GM23248 (cell line): ENCODE results near the gene TMEM252. TPM values are rescaled to one million over a fixed set of nuclear protein-coding genes. Genes with fewer than 3 reads are reported as not detected.

Experiments
- DNase-seq: peaks from one replicate; pipeline ENCODE4 v3.0.0-alpha.2; 2015
- H2AFZ ChIP-seq: fragments of 200-600 bp; sonication (generic); 2 replicates; pipeline ENCODE4 v1.6.1; 2016; ENCODE audit warnings: antibody characterized with exemption
- H3F3A ChIP-seq: fragments of 200-600 bp; sonication (generic); 2 replicates; pipeline ENCODE4 v1.6.1; 2016; ENCODE audit warnings: mild to moderate bottlenecking, antibody characterized with exemption, mixed run types; ENCODE audit not compliant: insufficient read depth
- H3K27ac ChIP-seq: fragments of 200-600 bp; sonication (generic); 2 replicates; pipeline ENCODE4 v1.5.1; 2016; ENCODE audit warnings: mild to moderate bottlenecking
- H3K27me3 ChIP-seq: fragments of 200-600 bp; sonication (generic); replicated peaks from 2 replicates; pipeline ENCODE4 v1.6.1; 2016; ENCODE audit warnings: mild to moderate bottlenecking; ENCODE audit not compliant: insufficient read depth
- H3K36me3 ChIP-seq: fragments of 200-600 bp; sonication (generic); 2 replicates; pipeline ENCODE4 v1.6.1; 2016; ENCODE audit warnings: low read depth, mild to moderate bottlenecking
- H3K4me1 ChIP-seq: fragments of 200-600 bp; sonication (generic); 2 replicates; pipeline ENCODE4 v1.6.1; 2016; ENCODE audit warnings: mild to moderate bottlenecking; ENCODE audit not compliant: insufficient read depth
- H3K4me2 ChIP-seq: fragments of 200-600 bp; sonication (generic); one replicate; pipeline ENCODE4 v1.6.1; 2016; ENCODE audit warnings: mild to moderate bottlenecking; ENCODE audit not compliant: unreplicated experiment
- H3K4me3 ChIP-seq: fragments of 200-600 bp; sonication (generic); 2 replicates; pipeline ENCODE4 v1.5.1; 2016; ENCODE audit warnings: mild to moderate bottlenecking
- H3K79me2 ChIP-seq: fragments of 200-600 bp; sonication (generic); 2 replicates; pipeline ENCODE4 v1.6.1; 2016; ENCODE audit warnings: mild to moderate bottlenecking; ENCODE audit not compliant: insufficient read depth
- H3K9ac ChIP-seq: fragments of 200-600 bp; sonication (generic); 2 replicates; pipeline ENCODE4 v1.6.1; 2016; ENCODE audit warnings: mild to moderate bottlenecking
- H3K9me2 ChIP-seq: fragments of 200-600 bp; sonication (generic); 2 replicates; pipeline ENCODE4 v1.6.1; 2016; ENCODE audit warnings: mixed run types, mild to moderate bottlenecking, moderate library complexity; ENCODE audit not compliant: insufficient read depth
- H3K9me3 ChIP-seq: fragments of 200-600 bp; sonication (generic); one replicate; pipeline ENCODE4 v1.6.1; 2017; ENCODE audit warnings: low read depth
- H4K20me1 ChIP-seq: fragments of 200-600 bp; sonication (generic); 2 replicates; pipeline ENCODE4 v1.6.0; 2016; ENCODE audit not compliant: insufficient read depth
- EZH2 ChIP-seq: fragments of 200-600 bp; sonication (generic); IDR thresholded peaks from 2 replicates; pipeline ENCODE4 v1.6.1; 2018; ENCODE audit warnings: antibody characterized with exemption, mild to moderate bottlenecking; ENCODE audit not compliant: insufficient read depth, poor library complexity, severe bottlenecking
- EZH2phosphoT487 ChIP-seq: fragments of 200-600 bp; sonication (generic); IDR thresholded peaks from 2 replicates; pipeline ENCODE4 v1.6.1; 2018; ENCODE audit warnings: antibody characterized with exemption, moderate library complexity, mild to moderate bottlenecking, low read depth; ENCODE audit not compliant: insufficient read depth
- WGBS, 2 experiments: methylation state at CpG; one replicate each; pipeline ENCODE4 v1.1.6; 2015 to 2017; ENCODE audit warnings: low lambda C conversion rate in 2 of 2, low coverage in 1 of 2; ENCODE audit errors: missing lambda C conversion rate in 2 of 2; 5-methylcytosine and 5-hydroxymethylcytosine counted together
- in situ Hi-C: fragments of 300-500 bp; cut with MboI; formaldehyde crosslinking; loops from 2 replicates; pipeline ENCODE4 v1.15.0; 2020
- polyA plus RNA-seq: library from polyadenylated mRNA; unstranded; fragments of >200 nt; fragmentation: Nextera tagmentation; extraction: Ambion mirVana; gene quantifications from 2 replicates; pipeline ENCODE4 v1.2.1, GENCODE V29; 2016
- total RNA-seq: library from RNA; depleted of rRNA; stranded (reverse); fragments of >200 nt; shearing (Covaris generic); gene quantifications from 2 replicates; pipeline ENCODE4 v1.2.3, GENCODE V29; 2014

TMEM252 gene
- total and polyA plus RNA-seq, 2 experiments from 2014 or later, result not detected

- Histone ChIP-seq H3F3A (no peaks in the 10 kb centered on the region), H4K20me1 (no peaks in the 10 kb centered on the region), H3K27me3 (no peaks in the 10 kb centered on the region), H3K4me3 (no peak overlapping the region), H3K79me2 (no peaks in the 10 kb centered on the region), H3K36me3 (no peaks in the 10 kb centered on the region), H3K4me2 (no peak overlapping the region), H2AFZ (no peak overlapping the region), H3K9me2 (no peaks in the 10 kb centered on the region), H3K27ac (no peak overlapping the region), H3K4me1 (no peaks in the 10 kb centered on the region), H3K9me3 (no peaks in the 10 kb centered on the region), H3K9ac (no peak overlapping the region)
- no peak for TF ChIP-seq EZH2phosphoT487
- TF ChIP-seq EZH2, result no peak
- in situ Hi-C loops, result no loop called here
- DNase-seq, result no peak
- WGBS, 2 experiments, result 32 to 45% methylated on average over 6 of the region's 6 CpGs
Measured at GRCh38 chr9:68546596-68547390, 6.1 kb upstream of the TMEM252 start.

GRCh38 chr9:68545033-68545705, 4.5 kb upstream of the TMEM252 start:
- H3K27me3 ChIP-seq, result no peaks in the 10 kb centered on the region
- H3K79me2 ChIP-seq, result no peaks in the 10 kb centered on the region
- H3K4me1 ChIP-seq, result no peaks in the 10 kb centered on the region
- H3K36me3 ChIP-seq, result no peaks in the 10 kb centered on the region
- no peaks in the 10 kb centered on the region for H3F3A ChIP-seq
- H2AFZ ChIP-seq, result no peak overlapping the region
- WGBS, 2 experiments, result 50 to 56% methylated on average over 3 of the region's 3 CpGs
- H3K9me3 ChIP-seq, result no peaks in the 10 kb centered on the region
- no peak for DNase-seq
- no peak overlapping the region for H3K9ac ChIP-seq
- H3K4me3 ChIP-seq, result no peak overlapping the region
- no peak overlapping the region for H3K27ac ChIP-seq
- TF ChIP-seq EZH2 (no peak), EZH2phosphoT487 (no peak)
- no peaks in the 10 kb centered on the region for H4K20me1 ChIP-seq
- no peak overlapping the region for H3K4me2 ChIP-seq
- in situ Hi-C loops, result no loop called here
- H3K9me2 ChIP-seq, result no peaks in the 10 kb centered on the region

GRCh38 chr9:68541568-68541967, 885 bp upstream of the TMEM252 start:
- H3K4me1 ChIP-seq, result no peaks in the 10 kb centered on the region
- no peak overlapping the region for H2AFZ ChIP-seq
- TF ChIP-seq EZH2 (no peak), EZH2phosphoT487 (no peak)
- 12 to 18% methylated on average over 2 of the region's 2 CpGs for WGBS, 2 experiments
- no peak overlapping the region for H3K9ac ChIP-seq
- no peaks in the 10 kb centered on the region for H3K36me3 ChIP-seq
- no peak overlapping the region for H3K4me2 ChIP-seq
- H4K20me1 ChIP-seq, result no peaks in the 10 kb centered on the region
- H3F3A ChIP-seq, result no peaks in the 10 kb centered on the region
- no peaks in the 10 kb centered on the region for H3K9me2 ChIP-seq
- H3K9me3 ChIP-seq, result no peaks in the 10 kb centered on the region
- DNase-seq, result no peak
- in situ Hi-C loops, result no loop called here
- no peak overlapping the region for H3K27ac ChIP-seq
- H3K27me3 ChIP-seq, result no peaks in the 10 kb centered on the region
- H3K79me2 ChIP-seq, result no peaks in the 10 kb centered on the region
- no peak overlapping the region for H3K4me3 ChIP-seq

GRCh38 chr9:68538200-68538599, 2.5 kb downstream of the TMEM252 start:
- Histone ChIP-seq H3K4me2 (no peak overlapping the region), H3K27ac (no peak overlapping the region), H3K9me2 (no peaks in the 10 kb centered on the region), H3F3A (no peaks in the 10 kb centered on the region), H2AFZ (no peak overlapping the region), H3K27me3 (no peaks in the 10 kb centered on the region), H3K4me3 (no peak overlapping the region), H3K9ac (no peak overlapping the region), H3K36me3 (no peaks in the 10 kb centered on the region), H3K9me3 (no peaks in the 10 kb centered on the region), H3K79me2 (no peaks in the 10 kb centered on the region), H4K20me1 (no peaks in the 10 kb centered on the region), H3K4me1 (no peaks in the 10 kb centered on the region)
- WGBS, 2 experiments, result 9% methylated on average over 3 of the region's 3 CpGs
- TF ChIP-seq EZH2phosphoT487 (no peak), EZH2 (no peak)
- DNase-seq, result no peak
- in situ Hi-C loops, result no loop called here
